LNCaP clone FGC (cell line): ENCODE data around the gene BLID.
A peak's percentile ranks its signal among the peaks of the same experiment; 100 is the strongest.

Source experiments
- DNase-seq: peaks from one replicate; pipeline ENCODE4 v3.0.0-alpha.2; 2011; ENCODE audit warnings: low read depth
- H3K4me3 ChIP-seq: 2 replicates; pipeline ENCODE4 v1.5.1; 2011; ENCODE audit warnings: mild to moderate bottlenecking, low read depth, low read length, control low read depth
- TF ChIP-seq, protein P1 (sequence below): IDR thresholded peaks from 2 replicates; pipeline ENCODE4 v1.5.1; 2012; ENCODE audit warnings: mild to moderate bottlenecking; ENCODE audit not compliant: control insufficient read depth, insufficient read depth; ENCODE audit errors: extremely low read depth

Gene BLID

DNA sequence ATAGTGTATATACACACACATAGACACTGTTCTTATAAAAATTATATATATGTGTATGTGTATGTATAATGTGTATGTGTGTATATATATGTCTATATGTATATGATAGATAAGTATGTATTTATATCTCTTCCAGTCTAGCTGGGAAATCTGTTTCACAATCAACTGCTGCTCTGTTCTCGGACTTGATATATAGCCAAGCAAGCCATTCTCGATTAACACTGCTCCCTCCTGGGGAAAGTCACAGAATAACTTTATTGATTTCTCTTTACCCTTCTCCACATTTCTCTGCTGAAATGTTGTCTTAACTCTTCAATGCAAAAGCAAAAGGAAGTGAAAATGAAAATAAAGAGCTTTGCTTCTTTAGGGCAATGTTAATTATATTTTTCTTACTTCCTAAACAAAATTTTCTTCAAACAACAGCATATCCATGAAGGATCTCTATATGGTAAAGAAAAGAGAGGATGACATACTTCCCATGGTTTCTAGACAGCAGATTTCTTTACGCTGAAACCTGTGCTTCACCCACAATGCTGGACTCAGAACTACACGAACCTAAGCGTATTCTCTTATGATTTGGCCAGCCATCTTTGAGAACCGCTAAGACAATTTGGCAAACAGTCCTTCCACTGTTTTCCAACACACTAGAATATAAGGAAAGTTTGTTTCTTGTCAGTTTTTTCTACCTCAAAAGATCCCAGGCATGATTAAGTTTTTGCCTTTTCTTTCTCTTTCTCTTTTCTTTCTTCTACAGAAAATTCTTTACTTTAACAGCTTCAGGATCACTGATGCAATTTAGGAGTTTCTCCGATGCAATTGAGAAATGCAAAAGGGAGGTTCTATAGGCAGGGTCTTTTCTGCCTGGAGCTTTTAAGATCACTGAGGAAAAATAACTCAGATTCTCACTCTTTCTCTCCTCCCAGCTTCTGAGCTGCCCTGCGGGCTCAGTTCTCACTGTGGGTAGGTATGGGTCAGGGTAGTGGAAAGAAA is 1.9 kb downstream of the BLID start:
- no peak for DNase-seq
- TF ChIP-seq, protein P1, sequence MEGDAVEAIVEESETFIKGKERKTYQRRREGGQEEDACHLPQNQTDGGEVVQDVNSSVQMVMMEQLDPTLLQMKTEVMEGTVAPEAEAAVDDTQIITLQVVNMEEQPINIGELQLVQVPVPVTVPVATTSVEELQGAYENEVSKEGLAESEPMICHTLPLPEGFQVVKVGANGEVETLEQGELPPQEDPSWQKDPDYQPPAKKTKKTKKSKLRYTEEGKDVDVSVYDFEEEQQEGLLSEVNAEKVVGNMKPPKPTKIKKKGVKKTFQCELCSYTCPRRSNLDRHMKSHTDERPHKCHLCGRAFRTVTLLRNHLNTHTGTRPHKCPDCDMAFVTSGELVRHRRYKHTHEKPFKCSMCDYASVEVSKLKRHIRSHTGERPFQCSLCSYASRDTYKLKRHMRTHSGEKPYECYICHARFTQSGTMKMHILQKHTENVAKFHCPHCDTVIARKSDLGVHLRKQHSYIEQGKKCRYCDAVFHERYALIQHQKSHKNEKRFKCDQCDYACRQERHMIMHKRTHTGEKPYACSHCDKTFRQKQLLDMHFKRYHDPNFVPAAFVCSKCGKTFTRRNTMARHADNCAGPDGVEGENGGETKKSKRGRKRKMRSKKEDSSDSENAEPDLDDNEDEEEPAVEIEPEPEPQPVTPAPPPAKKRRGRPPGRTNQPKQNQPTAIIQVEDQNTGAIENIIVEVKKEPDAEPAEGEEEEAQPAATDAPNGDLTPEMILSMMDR, result no peak
- H3K4me3 ChIP-seq, result no peak overlapping the region

DNA sequence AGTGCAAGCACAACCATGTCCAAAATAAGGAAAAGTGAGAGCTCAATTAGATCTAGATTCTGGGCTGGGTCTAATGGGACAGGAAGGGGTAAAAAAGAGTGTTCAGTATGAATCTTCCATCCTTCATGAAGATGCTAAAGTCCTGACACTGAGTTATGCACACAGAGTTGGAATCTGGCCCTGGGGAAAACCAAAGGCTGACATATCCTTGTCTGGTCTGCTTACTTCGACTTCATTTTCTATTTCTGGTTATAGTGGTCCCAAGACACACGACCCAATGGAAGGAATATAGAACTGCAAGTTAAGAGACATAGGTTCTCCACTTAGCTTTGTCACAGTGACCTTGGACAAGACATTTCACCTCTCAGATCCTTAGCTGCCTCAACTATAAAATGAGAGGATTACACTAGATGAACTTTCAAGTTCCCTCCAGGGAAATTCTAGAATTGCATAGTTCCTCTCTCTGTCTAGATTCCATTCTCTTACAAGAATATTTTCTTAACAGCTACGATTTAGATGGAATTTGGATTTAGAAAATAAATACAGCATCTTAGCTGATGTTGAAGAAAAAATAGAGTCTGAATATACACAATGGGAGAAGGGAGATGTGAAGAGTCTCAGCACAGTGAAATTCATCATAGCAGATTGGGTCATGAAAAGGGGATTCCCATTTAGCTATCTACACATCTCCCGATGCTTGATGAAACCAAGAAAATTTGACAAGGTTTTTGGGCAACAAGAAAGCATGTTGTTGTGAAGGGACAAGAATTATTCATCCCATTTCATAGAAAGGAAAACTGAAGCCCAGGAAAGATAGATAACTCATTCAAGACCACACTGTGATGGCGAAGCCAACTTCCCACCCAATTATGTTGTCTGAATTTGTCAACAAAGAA is 3.3 kb downstream of the BLID start:
- TF ChIP-seq, protein P1, result no peak

DNA sequence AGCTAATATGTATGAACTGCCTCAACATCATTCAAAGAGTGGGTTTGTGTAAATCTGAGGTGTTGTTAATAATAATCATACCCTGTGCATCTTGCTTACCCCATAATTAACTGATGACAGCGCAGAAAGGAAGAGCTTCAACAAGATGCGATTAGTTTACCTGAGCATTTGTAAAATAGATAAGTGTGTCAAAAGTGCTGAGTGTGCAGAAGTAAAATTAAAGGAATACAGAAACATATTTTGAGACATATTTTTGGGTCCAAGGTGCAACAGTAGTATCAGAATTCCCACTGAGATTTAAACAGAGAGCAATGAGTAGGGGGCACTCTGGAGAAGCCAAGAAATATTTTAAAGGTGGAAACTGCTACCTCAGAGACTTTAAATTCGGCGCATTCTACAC is 6.1 kb downstream of the BLID start:
- no peak for DNase-seq
- H3K4me3 ChIP-seq, result no peak overlapping the region
- TF ChIP-seq, protein P1, result no peak

More for the DNA sequence above, 3.3 kb downstream of the BLID start:
- H3K4me3 ChIP-seq, result no peak overlapping the region
- no peak for DNase-seq

DNA sequence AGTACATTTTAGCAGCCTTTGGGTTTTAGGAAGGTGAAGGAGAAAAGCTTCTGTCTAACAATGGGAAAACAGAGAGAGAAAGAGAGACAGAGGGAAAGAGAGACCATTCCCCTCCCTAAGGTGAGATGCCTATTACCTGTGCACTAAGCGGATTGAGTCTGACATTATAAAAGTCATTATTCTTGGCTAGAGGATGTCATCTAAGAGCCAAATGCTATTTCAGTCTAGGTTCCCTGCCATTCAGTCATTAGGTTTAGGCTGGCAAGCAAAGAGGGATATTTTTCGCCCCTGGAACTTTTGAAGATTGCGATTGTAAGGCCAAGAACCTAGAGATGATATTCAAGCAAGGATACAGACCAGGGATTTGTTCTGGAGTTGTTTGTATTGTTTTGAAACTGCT is 7.2 kb downstream of the BLID start:
- H3K4me3 ChIP-seq, result no peak overlapping the region
- TF ChIP-seq, protein P1, result no peak
- DNase-seq, result no peak

DNA sequence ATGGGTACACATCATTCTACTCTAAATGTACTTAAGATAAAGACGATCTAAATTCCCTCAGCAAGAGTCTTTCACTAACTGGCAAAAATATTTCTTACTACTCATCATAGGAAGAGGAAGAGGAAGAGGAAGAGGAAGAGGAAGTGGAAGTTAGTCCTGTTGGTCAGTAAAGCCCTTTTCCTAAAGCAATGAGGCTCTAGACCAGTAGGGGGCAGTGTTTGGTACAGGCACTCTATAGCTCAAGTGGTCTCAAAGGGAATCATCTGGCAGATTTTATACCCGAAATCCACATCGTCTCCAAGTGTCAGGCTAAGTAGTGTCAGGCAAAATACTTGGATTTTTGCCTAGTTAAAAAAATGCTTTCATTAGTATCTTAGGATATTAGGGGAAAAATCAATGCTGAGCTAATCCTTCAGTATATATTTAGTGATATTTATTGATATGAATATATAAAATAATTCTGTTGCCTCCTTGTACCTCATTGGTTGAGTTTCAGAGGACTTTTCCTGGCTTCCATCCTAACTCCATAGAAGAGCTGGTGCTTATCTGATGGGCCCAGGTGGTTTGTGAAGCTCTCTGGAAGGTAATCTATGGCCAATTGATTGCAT is 7.7 kb downstream of the BLID start:
- no peak for DNase-seq
- TF ChIP-seq, protein P1, result peak; percentile 56
- no peak overlapping the region for H3K4me3 ChIP-seq

DNA sequence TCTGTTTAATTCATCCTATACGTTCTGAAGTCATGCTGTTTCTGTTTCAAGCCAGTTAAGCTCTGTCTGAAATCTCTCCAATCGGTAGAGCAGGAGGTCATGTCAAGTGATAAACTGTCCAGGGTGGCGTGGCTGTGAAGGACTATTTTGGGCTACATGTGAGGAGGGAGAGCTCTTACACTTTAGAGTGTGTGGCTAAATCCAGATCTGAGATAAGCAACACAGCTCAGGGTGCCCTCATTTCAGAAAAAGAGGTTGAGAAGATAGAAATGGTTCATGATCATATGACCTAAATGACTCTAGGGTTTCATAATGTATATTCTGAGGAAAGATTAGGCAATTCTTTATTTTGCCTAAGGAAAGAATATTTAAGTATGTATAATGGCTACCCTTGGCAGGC is 8.4 kb downstream of the BLID start:
- TF ChIP-seq, protein P1, result no peak
- DNase-seq, result no peak
- no peak overlapping the region for H3K4me3 ChIP-seq
